NCI-H2107 treated with DMSO at 0.1 percent for 48 hours (cell line): Measurements from ENCODE around the gene USF3.

Source experiments
- DNase-seq: peaks from one replicate; lab custom pipeline; 2025; ENCODE audit not compliant: unreplicated experiment; lab: John Stamatoyannopoulos, UW

USF3 gene

GRCh38 chr3:113697500-113698090 is 1.2 kb upstream of the USF3 start:
- no peak for DNase-seq

- DNase-seq = peak; percentile 100
These were observed 437 bp upstream of the USF3 start for GRCh38 chr3:113696658-113697499.

GRCh38 chr3:113695431-113695785 is 1.0 kb downstream of the USF3 start:
- no peak for DNase-seq

- no peak for DNase-seq
These were observed 6.0 kb downstream of the USF3 start for GRCh38 chr3:113690482-113690881.

- DNase-seq = no peak
These were observed 10.3 kb downstream of the USF3 start for GRCh38 chr3:113685956-113686721.

GRCh38 chr3:113685124-113685523 is 11.3 kb downstream of the USF3 start:
- DNase-seq = no peak

- DNase-seq = no peak
These were observed 12.1 kb downstream of the USF3 start for GRCh38 chr3:113684271-113684819.

GRCh38 chr3:113678773-113679172 is 17.7 kb downstream of the USF3 start:
- no peak for DNase-seq

GRCh38 chr3:113677737-113678136 is 18.7 kb downstream of the USF3 start:
- DNase-seq = no peak

- no peak for DNase-seq
These were observed 20.2 kb downstream of the USF3 start for GRCh38 chr3:113676261-113676660.

GRCh38 chr3:113673593-113673992 is 22.8 kb downstream of the USF3 start:
- DNase-seq = peak; percentile 45

GRCh38 chr3:113668015-113668414 is 28.4 kb downstream of the USF3 start:
- no peak for DNase-seq

- no peak for DNase-seq
These were observed 31.8 kb downstream of the USF3 start for GRCh38 chr3:113664523-113665094.

- DNase-seq = no peak
These were observed 32.7 kb downstream of the USF3 start for GRCh38 chr3:113663761-113664160.

- DNase-seq = no peak
These were observed 33.1 kb downstream of the USF3 start for GRCh38 chr3:113663324-113663750.

GRCh38 chr3:113662824-113663223 is 33.6 kb downstream of the USF3 start:
- no peak for DNase-seq

- DNase-seq = no peak
These were observed 35.5 kb downstream of the USF3 start for GRCh38 chr3:113660896-113661295.

- no peak for DNase-seq
These were observed 36.0 kb downstream of the USF3 start for GRCh38 chr3:113660458-113660857.

- no peak for DNase-seq
These were observed 36.4 kb downstream of the USF3 start for GRCh38 chr3:113659996-113660395.

- no peak for DNase-seq
These were observed 37.3 kb downstream of the USF3 start for GRCh38 chr3:113659101-113659541.

- DNase-seq = no peak
These were observed 38.3 kb downstream of the USF3 start for GRCh38 chr3:113658107-113658506.
